Measurements from ENCODE around the gene ZSCAN21.

DNA sequence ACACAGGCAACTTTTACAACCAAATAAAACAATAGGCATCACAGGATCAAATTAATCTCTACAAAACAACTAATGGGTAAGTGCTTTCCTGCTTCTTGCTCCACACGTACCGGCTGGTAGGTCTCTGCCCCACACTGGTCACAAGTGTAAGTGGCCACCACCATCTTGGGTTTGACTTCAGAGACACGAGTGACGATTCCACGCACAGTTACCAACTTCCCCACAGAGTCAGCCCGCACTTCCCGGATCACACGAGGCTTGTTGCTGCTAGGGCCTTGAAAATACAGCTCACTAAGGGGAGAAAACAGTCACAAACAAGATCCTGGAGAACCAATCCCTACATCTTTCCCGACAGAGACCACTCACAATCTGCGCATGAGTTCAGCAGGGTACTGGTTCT, 49.3 kb downstream of the ZSCAN21 start:
- TF ChIP-seq, protein P1, sequence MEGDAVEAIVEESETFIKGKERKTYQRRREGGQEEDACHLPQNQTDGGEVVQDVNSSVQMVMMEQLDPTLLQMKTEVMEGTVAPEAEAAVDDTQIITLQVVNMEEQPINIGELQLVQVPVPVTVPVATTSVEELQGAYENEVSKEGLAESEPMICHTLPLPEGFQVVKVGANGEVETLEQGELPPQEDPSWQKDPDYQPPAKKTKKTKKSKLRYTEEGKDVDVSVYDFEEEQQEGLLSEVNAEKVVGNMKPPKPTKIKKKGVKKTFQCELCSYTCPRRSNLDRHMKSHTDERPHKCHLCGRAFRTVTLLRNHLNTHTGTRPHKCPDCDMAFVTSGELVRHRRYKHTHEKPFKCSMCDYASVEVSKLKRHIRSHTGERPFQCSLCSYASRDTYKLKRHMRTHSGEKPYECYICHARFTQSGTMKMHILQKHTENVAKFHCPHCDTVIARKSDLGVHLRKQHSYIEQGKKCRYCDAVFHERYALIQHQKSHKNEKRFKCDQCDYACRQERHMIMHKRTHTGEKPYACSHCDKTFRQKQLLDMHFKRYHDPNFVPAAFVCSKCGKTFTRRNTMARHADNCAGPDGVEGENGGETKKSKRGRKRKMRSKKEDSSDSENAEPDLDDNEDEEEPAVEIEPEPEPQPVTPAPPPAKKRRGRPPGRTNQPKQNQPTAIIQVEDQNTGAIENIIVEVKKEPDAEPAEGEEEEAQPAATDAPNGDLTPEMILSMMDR (IDR thresholded peaks at IDR 0.05): no peak
- TF ChIP-seq POLR2AphosphoS5 (IDR thresholded peaks at IDR 0.05) (no peak), POLR2A (IDR thresholded peaks at IDR 0.05) (no peak), EP300 (IDR thresholded peaks at IDR 0.05; ENCODE audit: low read depth) (no peak)
